EH (cell line): ENCODE data around the gene RPS15.

ENCODE experiments used
- DNase-seq: peaks from one replicate; pipeline ENCODE4 v3.0.0-alpha.2; 2015; ENCODE audit warnings: low read depth

The RPS15 gene

GRCh38 chr19:1435378-1435989, 2.7 kb upstream of the RPS15 start:
- no peak for DNase-seq

GRCh38 chr19:1437609-1438008, 587 bp upstream of the RPS15 start:
- DNase-seq, result no peak

- no peak for DNase-seq
These were observed 748 bp downstream of the RPS15 start for GRCh38 chr19:1438933-1439354.

- peak; percentile 50 for DNase-seq
These were observed 1.6 kb downstream of the RPS15 start for GRCh38 chr19:1439525-1440417.

GRCh38 chr19:1440418-1440801, 2.2 kb downstream of the RPS15 start:
- no peak for DNase-seq

- no peak for DNase-seq
These were observed 2.8 kb downstream of the RPS15 start for GRCh38 chr19:1441022-1441426.

GRCh38 chr19:1441677-1442438, 3.7 kb downstream of the RPS15 start:
- DNase-seq, result no peak

GRCh38 chr19:1445185-1445931, 7.2 kb downstream of the RPS15 start:
- DNase-seq, result peak; percentile 63

GRCh38 chr19:1445932-1446712, 7.9 kb downstream of the RPS15 start:
- no peak for DNase-seq

GRCh38 chr19:1446713-1447481, 8.7 kb downstream of the RPS15 start:
- DNase-seq, result no peak

- no peak for DNase-seq
These were observed 9.3 kb downstream of the RPS15 start for GRCh38 chr19:1447504-1447903.

GRCh38 chr19:1447944-1448343, 9.7 kb downstream of the RPS15 start:
- DNase-seq, result no peak

- peak; percentile 63 for DNase-seq
These were observed 11.6 kb downstream of the RPS15 start, which contains the start of gene APC2 for GRCh38 chr19:1449467-1450442. APC2 (plus strand) TSS chr19:1450121; CDS start chr19:1453002, 2,881 bp downstream.

GRCh38 chr19:1450735-1451731, 12.8 kb downstream of the RPS15 start:
- no peak for DNase-seq

GRCh38 chr19:1451916-1452801, 14.0 kb downstream of the RPS15 start:
- DNase-seq, result no peak

GRCh38 chr19:1452802-1453524, 14.8 kb downstream of the RPS15 start:
- no peak for DNase-seq
